Measurements from ENCODE around the gene LTBP1. TPM values are rescaled to one million over a fixed set of nuclear protein-coding genes. Genes with fewer than 3 reads are reported as not detected.

The LTBP1 gene
- total RNA-seq, 1 experiment from 2014 or later, result 12.5 TPM

- in situ Hi-C loops (cut with HindIII; ENCODE audit: low pct_unique_long_range_greater_than_20kb, low sequenced_read_pairs), result no loop called here
- POLR2A ChIA-PET, result no interaction called here
Measured at GRCh38 chr2:33022989-33023727, 76.4 kb downstream of the LTBP1 start.

More at GRCh38 chr2:33022989-33023727, 76.4 kb downstream of the LTBP1 start:
- Histone ChIP-seq H3K4me3 (ENCODE audit: low read depth in 2 of 2, low read length in 2 of 2) (no peak overlapping the region), H3K9me3 (ENCODE audit: control insufficient read depth, insufficient read depth, low read depth, low read length) (no peaks in the 10 kb centered on the region), H3K36me3 (ENCODE audit: control insufficient read depth, insufficient read depth, low read length) (no peaks in the 10 kb centered on the region), H3K4me1 (ENCODE audit: control insufficient read depth, insufficient read depth, low read length) (no peaks in the 10 kb centered on the region), H3K27me3 (ENCODE audit: control insufficient read depth, insufficient read depth, low read length) (no peaks in the 10 kb centered on the region), H3K27ac (ENCODE audit: low read length) (no peak overlapping the region)
- CTCF ChIA-PET, result interaction anchor here (0.6 kb wide), 1 partner anchor 373 kb away, joined by 3 read pairs; no protein-coding TSS in a partner anchor
- DNase-seq (ENCODE audit: low read depth, low spot score) (peak; percentile 66), ATAC-seq (peak; percentile 75)
- TF ChIP-seq SIN3A (IDR thresholded peaks at IDR 0.05; ENCODE audit: borderline replicate concordance, insufficient read depth, low read depth, low read length), result no peak
- no peak for TF ChIP-seq TCF7L2 (IDR thresholded peaks at IDR 0.05; ENCODE audit: low read depth, low read length)
- no peak for TF ChIP-seq POLR2AphosphoS5 (IDR thresholded peaks at IDR 0.05; ENCODE audit: low read depth, low read length)
- no peak for TF ChIP-seq REST (IDR thresholded peaks at IDR 0.05; ENCODE audit: insufficient read depth in 1 of 2, low read depth in 2 of 2, low read length in 1 of 2)
- TF ChIP-seq CTCF (IDR thresholded peaks at IDR 0.05), result no peak
- BruUV-seq (replicated peaks), result no TSS peak
- intact Hi-C loops (cut with micrococcal nuclease; ENCODE audit: unreplicated experiment), result no loop called here

Data from Panc1 (cell line).